KOPT-K1 (cell line): ENCODE data around the gene TYR.
"Not testable (repeated sequence)": the region's sequence is repeated elsewhere in the genome, so short reads cannot be mapped to it uniquely, and the experiment has no call there.

Experiments
- H3K27ac ChIP-seq: fragments of 200-600 bp; sonication (generic); 2 replicates; pipeline ENCODE4 v1.5.1; 2016; ENCODE audit warnings: antibody characterized with exemption, mild to moderate bottlenecking, low read depth, low read length; ENCODE audit not compliant: poor library complexity, severe bottlenecking
- H3K36me3 ChIP-seq: fragments of 200-600 bp; sonication (generic); 2 replicates; pipeline ENCODE4 v1.5.1; 2017; ENCODE audit warnings: antibody characterized with exemption, mild to moderate bottlenecking, low read length, moderate library complexity; ENCODE audit not compliant: insufficient read depth
- H3K9me3 ChIP-seq: fragments of 200-600 bp; sonication (generic); 2 replicates; pipeline ENCODE4 v1.5.1; 2017; ENCODE audit warnings: antibody characterized with exemption, low read length, mild to moderate bottlenecking; ENCODE audit not compliant: insufficient read depth, poor library complexity, severe bottlenecking

The TYR gene

GRCh38 chr11:89220684-89221339, 43.1 kb downstream of the TYR start:
- no peak overlapping the region for H3K27ac ChIP-seq
- no peaks in the 10 kb centered on the region for H3K9me3 ChIP-seq

GRCh38 chr11:89235083-89235482, 57.4 kb downstream of the TYR start:
- Histone ChIP-seq H3K36me3 (no peaks in the 10 kb centered on the region), H3K27ac (no peak overlapping the region)

More at GRCh38 chr11:89220684-89221339, 43.1 kb downstream of the TYR start:
- no peaks in the 10 kb centered on the region for H3K36me3 ChIP-seq

GRCh38 chr11:89235976-89236375, 58.3 kb downstream of the TYR start:
- Histone ChIP-seq H3K36me3 (no peaks in the 10 kb centered on the region), H3K9me3 (no peaks in the 10 kb centered on the region), H3K27ac (no peak overlapping the region)

More at GRCh38 chr11:89235083-89235482, 57.4 kb downstream of the TYR start:
- no peaks in the 10 kb centered on the region for H3K9me3 ChIP-seq

- not testable (repeated sequence) for H3K9me3 ChIP-seq, H3K36me3 ChIP-seq, H3K27ac ChIP-seq
Observed at GRCh38 chr11:89247007-89247406, 69.3 kb downstream of the TYR start.

DNA sequence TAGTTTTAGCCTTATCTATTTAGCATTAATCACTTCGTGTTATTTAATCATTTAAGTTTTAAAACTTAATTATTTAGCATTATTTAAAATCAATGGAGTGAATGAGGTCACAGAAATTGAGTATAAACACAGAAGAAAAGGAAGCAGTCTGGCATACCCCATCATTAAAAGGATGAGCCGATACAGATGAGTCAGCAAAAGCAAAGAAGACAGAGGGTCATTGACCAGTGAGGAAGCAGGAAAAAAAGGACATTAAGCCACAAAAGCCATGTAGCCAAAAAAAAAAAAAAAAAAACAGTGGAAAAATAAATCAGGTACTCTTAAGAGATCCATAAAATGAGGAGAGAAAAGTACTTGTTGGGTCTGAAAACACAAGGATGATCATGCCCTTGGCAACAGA, 71.5 kb downstream of the TYR start:
- Histone ChIP-seq H3K36me3 (no peaks in the 10 kb centered on the region), H3K27ac (no peak overlapping the region)

DNA sequence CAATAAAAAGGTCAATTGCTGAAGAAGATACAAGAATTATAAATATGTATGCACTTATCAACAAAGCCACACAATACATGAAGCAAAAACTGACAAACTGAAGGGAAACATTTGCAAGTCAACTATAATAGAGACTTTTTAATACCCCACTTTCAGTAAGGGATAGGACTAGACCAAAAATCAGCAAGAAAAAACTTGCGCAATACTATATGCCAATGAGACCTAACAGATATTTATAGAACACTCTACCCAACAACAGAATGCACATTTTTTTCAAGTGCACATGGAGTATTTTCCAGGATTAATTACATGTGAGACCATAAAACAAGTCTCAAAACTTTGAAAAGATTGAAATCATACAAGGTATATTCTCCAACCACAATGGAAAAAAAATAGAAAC, 83.8 kb downstream of the TYR start:
- H3K27ac ChIP-seq, H3K9me3 ChIP-seq, H3K36me3 ChIP-seq: not testable (repeated sequence)

More for the DNA sequence above, 71.5 kb downstream of the TYR start:
- no peaks in the 10 kb centered on the region for H3K9me3 ChIP-seq

GRCh38 chr11:89267660-89268302, 90.1 kb downstream of the TYR start:
- Histone ChIP-seq H3K9me3 (no peaks in the 10 kb centered on the region), H3K27ac (no peak overlapping the region), H3K36me3 (no peaks in the 10 kb centered on the region)

DNA sequence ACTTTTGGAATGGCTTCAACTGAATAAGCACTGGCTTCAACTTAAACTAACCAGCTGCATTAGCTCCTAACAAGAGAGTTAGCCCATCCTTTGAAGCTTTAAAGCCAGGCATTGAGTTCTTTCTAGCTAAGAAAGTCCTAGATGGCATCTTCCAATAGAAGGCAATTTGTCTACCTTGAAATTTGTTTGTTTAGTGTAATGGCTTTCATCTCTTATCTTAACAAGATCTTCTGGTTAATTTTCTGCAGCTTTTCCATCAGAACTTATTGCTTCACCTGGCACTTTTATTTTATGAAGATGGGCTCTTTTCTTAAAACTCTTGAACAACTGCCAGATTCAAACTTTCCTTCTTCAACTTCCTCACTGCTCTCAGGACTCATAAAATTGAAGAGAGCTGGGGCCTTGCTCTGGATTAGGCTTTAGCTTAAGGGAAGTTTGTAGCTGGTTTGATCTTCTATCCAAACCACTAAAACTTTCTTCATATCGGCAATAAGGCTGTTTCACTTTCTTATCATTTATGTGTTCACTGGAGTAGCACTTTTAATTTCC, 94.9 kb downstream of the TYR start:
- H3K36me3 ChIP-seq, H3K9me3 ChIP-seq, H3K27ac ChIP-seq: not testable (repeated sequence)

DNA sequence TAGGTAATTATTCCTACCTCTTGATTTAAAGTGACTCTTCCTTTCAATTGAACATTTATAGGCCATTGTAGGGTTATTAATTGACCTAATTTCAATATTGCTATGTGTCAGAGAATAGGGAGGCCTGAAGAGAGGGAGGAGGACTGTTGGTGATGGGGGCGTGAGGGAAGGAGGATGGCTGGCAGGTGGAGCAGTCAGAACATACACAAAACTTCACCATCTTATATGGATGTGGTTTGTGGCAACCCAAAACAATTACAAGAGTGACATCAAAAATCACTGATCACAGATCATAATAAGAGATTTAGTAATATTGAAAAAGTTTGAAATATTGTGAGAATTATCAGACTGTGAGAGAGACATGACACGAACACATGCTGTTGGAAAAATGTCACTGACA, 95.5 kb downstream of the TYR start:
- H3K9me3 ChIP-seq, H3K27ac ChIP-seq, H3K36me3 ChIP-seq: not testable (repeated sequence)

DNA sequence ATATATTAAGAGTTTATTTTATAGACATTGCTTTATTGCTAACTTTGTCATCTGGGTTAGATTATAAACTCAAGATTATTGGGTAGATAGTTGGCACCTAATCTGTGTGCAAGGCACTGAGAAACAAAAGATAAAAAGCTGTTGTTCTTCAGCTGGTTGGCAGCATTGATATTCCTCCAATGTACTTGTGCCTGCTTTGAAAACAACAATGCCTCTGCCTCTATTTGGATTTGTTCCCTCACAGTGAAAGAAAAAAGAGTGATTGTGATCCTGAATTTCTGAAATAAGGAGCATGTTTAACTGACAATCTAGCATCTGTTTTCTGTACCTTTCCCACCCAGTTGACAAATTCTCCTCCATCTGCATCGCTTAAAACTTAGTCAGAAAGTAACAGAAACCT, 98.3 kb downstream of the TYR start:
- Histone ChIP-seq H3K27ac (no peak overlapping the region), H3K9me3 (no peaks in the 10 kb centered on the region), H3K36me3 (no peaks in the 10 kb centered on the region)

DNA sequence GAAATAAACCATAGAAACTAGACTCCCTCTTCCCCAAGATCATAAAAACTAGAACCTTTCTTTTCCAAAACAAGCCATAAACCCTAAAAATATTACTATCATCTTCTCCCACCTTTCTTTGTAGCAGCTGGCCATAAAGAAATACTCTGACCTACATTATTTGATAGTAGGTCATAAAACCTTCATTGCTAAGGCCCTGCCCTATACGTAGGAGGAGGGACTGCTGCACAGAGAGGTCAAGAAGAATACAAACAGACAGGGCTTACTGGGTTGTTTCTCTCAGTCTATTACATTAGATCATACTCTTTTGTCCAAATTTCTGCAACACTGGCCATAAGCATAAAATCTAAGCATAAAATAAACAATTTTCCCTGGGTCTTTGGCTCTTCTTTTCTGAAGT, 101.5 kb downstream of the TYR start:
- Histone ChIP-seq H3K9me3 (no peaks in the 10 kb centered on the region), H3K27ac (no peak overlapping the region), H3K36me3 (no peaks in the 10 kb centered on the region)

- not testable (repeated sequence) for H3K36me3 ChIP-seq, H3K9me3 ChIP-seq, H3K27ac ChIP-seq
Observed at GRCh38 chr11:89281032-89281677, 103.5 kb downstream of the TYR start.

DNA sequence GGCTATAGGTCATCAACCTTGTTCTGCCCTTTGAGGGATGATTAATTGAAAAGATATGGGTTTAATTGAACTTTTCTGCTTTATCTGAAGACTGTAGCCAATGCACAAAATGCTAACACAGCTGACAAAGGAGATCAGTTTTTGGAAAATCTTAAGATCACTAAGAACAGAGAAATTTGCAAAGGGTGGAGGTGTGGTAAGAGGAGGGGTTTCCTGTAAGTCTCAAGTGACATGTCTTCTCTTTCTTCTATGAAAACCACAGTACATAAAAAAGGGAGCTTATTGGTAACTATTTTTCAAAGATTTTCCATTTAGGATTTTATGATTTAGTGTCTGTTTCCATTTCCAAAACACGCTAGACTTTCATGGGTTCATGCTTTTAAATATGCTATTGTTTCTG, 108.9 kb downstream of the TYR start:
- not testable (repeated sequence) for H3K27ac ChIP-seq, H3K36me3 ChIP-seq, H3K9me3 ChIP-seq

- H3K36me3 ChIP-seq, H3K27ac ChIP-seq, H3K9me3 ChIP-seq: not testable (repeated sequence)
Observed at GRCh38 chr11:89288004-89288403, 110.3 kb downstream of the TYR start.

DNA sequence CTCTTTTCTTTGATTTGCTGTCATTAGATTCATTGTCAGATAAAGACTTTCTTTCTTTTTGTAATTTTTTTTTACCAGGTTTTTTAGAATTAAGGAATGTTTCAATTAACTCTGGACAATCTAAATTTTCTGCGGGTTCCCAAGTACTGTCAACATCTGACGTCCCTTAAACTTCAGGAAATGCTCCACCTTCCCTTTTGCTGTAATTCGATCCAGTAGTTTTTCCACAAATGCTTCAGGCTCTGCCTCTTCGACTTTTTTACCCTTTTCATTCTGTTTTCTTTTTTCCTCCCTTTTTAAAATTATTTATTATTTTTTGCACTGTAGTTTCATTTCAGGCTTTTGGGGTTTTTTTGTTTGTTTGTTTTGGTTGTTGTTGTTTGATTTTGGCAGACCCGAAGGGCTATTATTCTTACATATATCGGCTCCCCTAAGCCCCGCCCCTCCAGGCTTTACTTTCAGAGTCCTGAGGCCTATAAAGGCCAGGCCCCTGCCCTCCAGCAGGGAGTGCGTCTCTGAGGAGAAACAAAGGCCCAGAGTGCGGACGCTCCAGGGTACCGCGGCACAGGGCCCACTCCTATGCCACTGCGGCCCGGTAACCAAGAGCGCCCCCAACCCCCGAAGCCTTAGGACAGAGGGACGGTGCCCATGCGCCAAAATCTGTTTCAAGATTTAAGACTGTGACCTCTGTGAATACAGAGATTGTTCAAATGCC, 116.4 kb downstream of the TYR start:
- H3K9me3 ChIP-seq = no peaks in the 10 kb centered on the region
- H3K36me3 ChIP-seq = no peaks in the 10 kb centered on the region
- no peak overlapping the region for H3K27ac ChIP-seq
